ENCODE data around the gene PLIN1. TPM values are rescaled to one million over a fixed set of nuclear protein-coding genes. Genes with fewer than 3 reads are reported as not detected.

The PLIN1 gene
- total RNA-seq, 1 experiment from 2014 or later = 0.09 TPM

- H3K4me1 Mint-ChIP-seq = no peaks in the 10 kb centered on the region
- Histone ChIP-seq H3K27ac (ENCODE audit: insufficient read length, low read depth, low read length) (no peak overlapping the region), H3K79me1 (ENCODE audit: insufficient read depth, low read depth, low read length, poor library complexity, severe bottlenecking) (no peaks in the 10 kb centered on the region), H2BK20ac (ENCODE audit: low read depth, low read length, poor library complexity, severe bottlenecking) (no peak overlapping the region), H3K79me2 (ENCODE audit: insufficient read depth, low read length) (no peaks in the 10 kb centered on the region), H2BK120ac (ENCODE audit: low read depth, low read length, poor library complexity, severe bottlenecking) (no peak overlapping the region), H3K18ac (ENCODE audit: insufficient read length, low read depth, low read length) (no peak overlapping the region), H3K27me3 (ENCODE audit: insufficient read depth, low read length) (no peaks in the 10 kb centered on the region), H3K23me2 (ENCODE audit: insufficient read length, low read depth, low read length, poor library complexity, severe bottlenecking) (no peaks in the 10 kb centered on the region), H4K91ac (ENCODE audit: insufficient read length, low read depth, low read length) (no peak overlapping the region), H3K9me3 (ENCODE audit: control insufficient read depth, low read depth, low read length) (no peaks in the 10 kb centered on the region), H2AFZ (ENCODE audit: low read length) (no peak overlapping the region), H3T11ph (ENCODE audit: low read length) (no peak overlapping the region), H4K8ac (replicated peaks; ENCODE audit: insufficient read length, low read depth, low read length) (no peak overlapping the region), H3K9ac (ENCODE audit: extremely low read depth, insufficient read length, low read length) (no peak overlapping the region), H2BK15ac (ENCODE audit: low read depth, low read length) (no peak overlapping the region), H2AK5ac (ENCODE audit: insufficient read length, low read length) (no peak overlapping the region), H4K20me1 (ENCODE audit: control insufficient read depth, insufficient read depth, insufficient read length) (no peaks in the 10 kb centered on the region), H2BK12ac (ENCODE audit: insufficient read length, low read depth, low read length) (no peak overlapping the region), H3K14ac (ENCODE audit: insufficient read depth, low read length) (no peak overlapping the region), H2BK5ac (ENCODE audit: insufficient read length, low read length) (no peak overlapping the region), H3K23ac (ENCODE audit: insufficient read length, low read depth, low read length) (no peak overlapping the region), H3K4ac (ENCODE audit: low read depth, low read length) (no peak overlapping the region), H4K5ac (ENCODE audit: insufficient read length, low read depth, low read length) (no peak overlapping the region), H3K4me1 (ENCODE audit: insufficient read depth, low read length) (no peaks in the 10 kb centered on the region), H3K56ac (ENCODE audit: insufficient read length, low read depth, low read length) (no peak overlapping the region), H3K4me2 (ENCODE audit: insufficient read depth, insufficient read length, low read length) (no peak overlapping the region)
- H3K27me3 Mint-ChIP-seq (ENCODE audit: low read depth) = peaks cover 10% of the 10 kb centered on the region
- WGBS (ENCODE audit: extremely low coverage, insufficient read length, low lambda C conversion rate) = no CpG with 5 or more reads among the region's 5 CpGs
- no peaks in the 10 kb centered on the region for H3K9me3 Mint-ChIP-seq
- no peak overlapping the region for H3K4me3 Mint-ChIP-seq
- H3K36me3 Mint-ChIP-seq (ENCODE audit: insufficient read depth in 1 of 3, low read depth in 3 of 3) = no peaks in the 10 kb centered on the region
- TF ChIP-seq CTCF (conservative IDR thresholded peaks at IDR 0.05) = no peak
- no peak overlapping the region for H3K27ac Mint-ChIP-seq
- no peak for DNase-seq
Observed at GRCh38 chr15:89680282-89680873, 1.2 kb upstream of the PLIN1 start.
